Smooth muscle cell (in vitro differentiated cells): ENCODE data around the gene LRRC15. TPM values are rescaled to one million over a fixed set of nuclear protein-coding genes. Genes with fewer than 3 reads are reported as not detected.

Source experiments
- DNase-seq: peaks from one replicate; lab custom pipeline; 2025; ENCODE audit not compliant: unreplicated experiment; lab: John Stamatoyannopoulos, UW
- H2AFZ ChIP-seq: fragments of 200-600 bp; sonication (generic); 2 replicates; pipeline ENCODE4 v1.6.0; 2016; ENCODE audit warnings: antibody characterized with exemption, low read depth, mild to moderate bottlenecking
- H3F3A ChIP-seq: fragments of 200-600 bp; sonication (generic); 2 replicates; pipeline ENCODE4 v1.6.0; 2017; ENCODE audit warnings: antibody characterized with exemption, low read depth
- H3K27ac ChIP-seq: fragments of 200-600 bp; sonication (generic); 2 replicates; pipeline ENCODE4 v1.5.1; 2016; ENCODE audit warnings: low read depth, mild to moderate bottlenecking
- H3K27me3 ChIP-seq: fragments of 200-600 bp; sonication (generic); 2 replicates; pipeline ENCODE4 v1.6.1; 2016; ENCODE audit warnings: low read depth, mild to moderate bottlenecking
- H3K36me3 ChIP-seq: fragments of 200-600 bp; sonication (generic); 2 replicates; pipeline ENCODE4 v1.5.1; 2016; ENCODE audit warnings: low read depth
- H3K4me1 ChIP-seq: fragments of 200-600 bp; sonication (generic); 2 replicates; pipeline ENCODE4 v1.5.1; 2016; ENCODE audit warnings: low read depth
- H3K4me2 ChIP-seq: fragments of 200-600 bp; sonication (generic); 2 replicates; pipeline ENCODE4 v1.6.0; 2016; ENCODE audit warnings: mild to moderate bottlenecking
- H3K4me3 ChIP-seq: fragments of 200-600 bp; sonication (generic); 2 replicates; pipeline ENCODE4 v1.5.1; 2016; ENCODE audit warnings: mild to moderate bottlenecking
- H3K79me2 ChIP-seq: fragments of 200-600 bp; sonication (generic); 2 replicates; pipeline ENCODE4 v1.6.0; 2016; ENCODE audit warnings: low read depth, mild to moderate bottlenecking
- H3K9ac ChIP-seq: fragments of 200-600 bp; sonication (generic); 2 replicates; pipeline ENCODE4 v1.6.0; 2016; ENCODE audit warnings: low read depth
- H3K9me3 ChIP-seq: fragments of 200-600 bp; sonication (generic); replicated peaks from 2 replicates; pipeline ENCODE4 v1.5.1; 2016; ENCODE audit warnings: low read depth
- H4K20me1 ChIP-seq: fragments of 200-600 bp; sonication (generic); 2 replicates; pipeline ENCODE4 v1.6.0; 2016; ENCODE audit warnings: low read depth
- CTCF ChIP-seq: fragments of 200-600 bp; sonication (generic); IDR thresholded peaks from 2 replicates; pipeline ENCODE4 v1.5.1; 2017; ENCODE audit warnings: borderline replicate concordance, mild to moderate bottlenecking, antibody characterized with exemption; ENCODE audit not compliant: insufficient read depth, poor library complexity, severe bottlenecking
- WGBS: methylation state at CpG from one replicate; pipeline ENCODE4 v1.1.7; 2016; ENCODE audit warnings: low lambda C conversion rate; 5-methylcytosine and 5-hydroxymethylcytosine counted together
- polyA plus RNA-seq: library from polyadenylated mRNA; unstranded; fragments of >200 nt; fragmentation: Nextera tagmentation; extraction: Ambion mirVana; gene quantifications from 2 replicates; pipeline ENCODE4 v1.2.1, GENCODE V29; 2016
- total RNA-seq: library from RNA; depleted of rRNA; stranded (reverse); fragments of >200 nt; gene quantifications from 2 replicates; pipeline ENCODE4 v1.2.3, GENCODE V29; 2014

The LRRC15 gene
- total and polyA plus RNA-seq, 2 experiments from 2014 or later: 4.7 to 4.9 TPM

DNA sequence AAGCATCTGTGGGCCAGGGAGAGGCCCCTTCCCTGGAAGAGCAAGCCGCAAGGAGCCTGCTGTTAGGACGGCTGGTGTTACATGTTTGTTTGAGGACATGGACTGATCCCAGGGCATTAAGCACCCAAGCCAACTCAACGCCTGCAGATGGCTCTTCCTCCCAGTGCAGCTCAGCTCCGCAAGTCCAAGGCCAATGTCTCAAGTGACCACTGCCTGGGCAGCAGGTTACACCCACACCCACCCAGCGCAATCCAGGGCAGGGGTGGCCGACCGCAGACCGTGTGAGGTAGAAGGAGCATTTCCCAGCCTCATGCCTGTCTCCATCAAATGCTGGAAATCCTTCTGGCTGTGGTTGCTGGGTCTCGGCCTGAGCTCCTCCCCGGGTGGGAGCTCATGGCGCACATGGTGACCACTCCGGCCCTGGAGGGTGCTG is 15.0 kb upstream of the LRRC15 start:
- Histone ChIP-seq H3F3A (no peaks in the 10 kb centered on the region), H3K4me3 (no peak overlapping the region), H3K36me3 (no peaks in the 10 kb centered on the region), H3K27me3 (no peaks in the 10 kb centered on the region), H3K4me2 (no peak overlapping the region), H4K20me1 (no peaks in the 10 kb centered on the region), H2AFZ (no peak overlapping the region), H3K4me1 (peaks cover 8% of the 10 kb centered on the region), H3K79me2 (no peaks in the 10 kb centered on the region), H3K27ac (no peak overlapping the region), H3K9ac (no peak overlapping the region), H3K9me3 (no peaks in the 10 kb centered on the region)
- 94% methylated on average over 12 of the region's 12 CpGs for WGBS
- no peak for DNase-seq
- no peak for TF ChIP-seq CTCF

DNA sequence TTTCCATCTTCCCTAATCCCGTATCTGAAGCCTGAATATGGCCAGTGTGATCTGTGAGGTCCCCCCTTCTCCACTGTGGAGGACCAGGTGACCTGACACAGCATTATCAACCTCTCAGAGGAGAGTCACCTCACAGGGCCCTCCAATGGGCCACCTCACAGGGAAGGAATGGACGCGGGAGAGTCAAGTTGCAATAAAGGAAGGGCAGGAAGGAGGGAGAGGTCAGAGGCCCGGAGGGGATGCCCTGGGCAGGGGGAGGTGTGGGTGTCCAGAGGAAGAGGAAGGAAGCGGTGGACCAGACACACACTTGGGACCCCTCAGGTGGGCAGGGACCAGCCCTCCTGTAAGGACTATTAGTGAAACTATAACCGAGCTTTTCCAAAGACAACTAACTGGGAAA is 14.6 kb upstream of the LRRC15 start:
- no peaks in the 10 kb centered on the region for H3K36me3 ChIP-seq
- H3K4me2 ChIP-seq: no peak overlapping the region
- no peak overlapping the region for H3K27ac ChIP-seq
- TF ChIP-seq CTCF: no peak
- no peak overlapping the region for H3K4me3 ChIP-seq
- no peaks in the 10 kb centered on the region for H4K20me1 ChIP-seq
- H3K9ac ChIP-seq: no peak overlapping the region
- no peaks in the 10 kb centered on the region for H3K79me2 ChIP-seq
- H3K4me1 ChIP-seq: peaks cover 8% of the 10 kb centered on the region
- no peak for DNase-seq
- no peaks in the 10 kb centered on the region for H3F3A ChIP-seq
- H3K27me3 ChIP-seq: no peaks in the 10 kb centered on the region
- WGBS: 89% methylated on average over 6 of the region's 6 CpGs
- H3K9me3 ChIP-seq: no peaks in the 10 kb centered on the region
- no peak overlapping the region for H2AFZ ChIP-seq

DNA sequence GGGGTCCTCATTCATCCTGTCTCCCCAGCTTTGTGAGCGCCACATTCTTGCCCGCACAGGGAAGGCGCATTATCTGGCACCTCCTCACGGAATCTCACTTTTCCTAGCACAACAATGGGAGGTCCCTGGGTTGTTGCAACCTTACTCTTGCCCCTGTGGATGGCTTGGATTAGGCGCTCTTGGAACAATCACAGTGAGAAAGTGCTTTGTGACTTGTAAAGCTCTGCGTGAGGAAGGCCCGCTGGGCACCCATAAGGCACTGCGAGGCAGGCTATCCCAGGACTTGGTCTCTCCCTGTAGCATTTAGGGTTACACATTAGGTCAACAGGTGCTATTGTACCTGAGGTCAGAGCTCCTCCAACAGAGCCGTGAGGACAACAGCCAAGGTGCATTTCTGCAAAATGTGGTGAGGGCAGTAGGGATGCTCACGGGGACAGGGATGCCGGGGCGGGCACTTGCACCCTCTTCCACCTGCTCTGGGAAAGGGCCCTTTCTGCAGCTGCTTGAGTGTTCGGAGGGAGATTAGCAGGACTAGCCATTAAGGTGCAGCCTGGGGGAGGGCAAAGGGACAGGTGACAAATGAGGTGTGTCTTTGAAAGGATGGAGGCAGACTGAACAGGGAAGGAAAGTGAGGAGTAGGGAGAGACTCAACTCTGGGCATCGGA is 13.9 kb upstream of the LRRC15 start:
- Histone ChIP-seq H3K36me3 (no peaks in the 10 kb centered on the region), H3K9ac (no peak overlapping the region), H3K4me2 (no peak overlapping the region), H3K27me3 (no peaks in the 10 kb centered on the region), H4K20me1 (no peaks in the 10 kb centered on the region), H3K4me1 (peaks cover 8% of the 10 kb centered on the region), H3F3A (no peaks in the 10 kb centered on the region), H3K9me3 (no peaks in the 10 kb centered on the region), H3K27ac (no peak overlapping the region), H2AFZ (no peak overlapping the region), H3K4me3 (no peak overlapping the region), H3K79me2 (no peaks in the 10 kb centered on the region)
- 94% methylated on average over 14 of the region's 14 CpGs for WGBS
- TF ChIP-seq CTCF: no peak
- DNase-seq: no peak

DNA sequence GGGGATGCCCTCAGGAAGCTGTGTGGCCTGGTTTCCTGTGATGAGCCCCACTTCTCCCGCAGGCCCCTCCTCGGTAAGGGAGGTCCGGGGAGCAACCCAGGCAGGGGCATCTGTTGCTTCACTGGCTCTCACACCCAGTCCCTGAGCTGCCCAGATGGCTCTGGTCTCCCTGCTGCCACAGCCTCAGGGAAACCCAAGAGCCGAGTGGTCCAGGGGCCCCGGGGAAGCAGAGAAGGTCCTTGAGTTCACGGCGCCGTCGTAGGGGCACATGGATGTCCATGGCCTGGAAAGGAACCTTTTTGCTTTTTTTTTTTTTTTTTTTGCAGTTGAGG is 13.3 kb upstream of the LRRC15 start:
- H3K27ac ChIP-seq: no peak overlapping the region
- no peaks in the 10 kb centered on the region for H3F3A ChIP-seq
- H2AFZ ChIP-seq: no peak overlapping the region
- WGBS: 87% methylated on average over 9 of the region's 9 CpGs
- no peak overlapping the region for H3K9ac ChIP-seq
- no peak for DNase-seq
- H3K36me3 ChIP-seq: no peaks in the 10 kb centered on the region
- H3K4me2 ChIP-seq: no peak overlapping the region
- H3K9me3 ChIP-seq: no peaks in the 10 kb centered on the region
- H3K4me1 ChIP-seq: peaks cover 8% of the 10 kb centered on the region
- H4K20me1 ChIP-seq: no peaks in the 10 kb centered on the region
- H3K27me3 ChIP-seq: no peaks in the 10 kb centered on the region
- no peaks in the 10 kb centered on the region for H3K79me2 ChIP-seq
- no peak for TF ChIP-seq CTCF
- H3K4me3 ChIP-seq: no peak overlapping the region
